ENCODE data around the gene TSC22D1. TPM values are rescaled to one million over a fixed set of nuclear protein-coding genes. Genes with fewer than 3 reads are reported as not detected.

The TSC22D1 gene
- polyA plus RNA-seq, 1 donor (not counting 4 experiments of a cell fraction or from before 2014, with no cell fraction given), result 177 TPM

GRCh38 chr13:44622261-44622660 lies 46.1 kb upstream of the TSC22D1 start:
- Histone ChIP-seq H3K79me2 (ENCODE audit: control insufficient read depth, insufficient read depth, low read length) (no peaks in the 10 kb centered on the region), H3K27me3 (ENCODE audit: control insufficient read depth, extremely low read depth, insufficient read depth, low read length) (no peaks in the 10 kb centered on the region), H4K20me1 (ENCODE audit: control insufficient read depth, extremely low read depth, insufficient read depth, low read length) (no peaks in the 10 kb centered on the region), H3K9ac (ENCODE audit: control insufficient read depth, extremely low read depth, insufficient read depth, low read length) (no peak overlapping the region), H3K9me3 (ENCODE audit: control insufficient read depth, low read depth, low read length) (no peaks in the 10 kb centered on the region), H3K27ac (ENCODE audit: control insufficient read depth, insufficient read depth, low read length) (no peak overlapping the region), H3K4me3 (ENCODE audit: control insufficient read depth in 2 of 3, extremely low read depth in 1 of 3, insufficient read depth in 2 of 3, low read depth in 1 of 3, low read length in 3 of 3) (no peak overlapping the region), H2AFZ (ENCODE audit: control insufficient read depth, low read length) (no peak overlapping the region), H3K36me3 (ENCODE audit: control insufficient read depth in 2 of 2, extremely low read depth in 1 of 2, insufficient read depth in 2 of 2, low read length in 2 of 2) (no peaks in the 10 kb centered on the region), H3K4me2 (ENCODE audit: control insufficient read depth, extremely low read depth, insufficient read depth, low read depth, low read length) (no peak overlapping the region), H3K4me1 (ENCODE audit: control insufficient read depth, extremely low read depth, insufficient read depth, low read length) (no peaks in the 10 kb centered on the region), H3K9me1 (ENCODE audit: control insufficient read depth, extremely low read depth, insufficient read depth, low read length) (no peaks in the 10 kb centered on the region)
- dilution Hi-C loops (cut with MboI; ENCODE audit: extremely low pct_ligation_motif_present, low sequenced_read_pairs), result no loop called here
- FAIRE-seq, result no peak
- TF ChIP-seq EZH2 (IDR thresholded peaks at IDR 0.05; ENCODE audit: low read length) (no peak), CTCF (optimal IDR thresholded peaks at IDR 0.05 in 1 of 3, IDR thresholded peaks at IDR 0.05 in 1 of 3, conservative IDR thresholded peaks at IDR 0.05 in 1 of 3; ENCODE audit: extremely low read depth in 1 of 3, insufficient read depth in 2 of 3, low read length in 3 of 3) (no peak)
- no peak for DNase-seq (ENCODE audit: low read depth, low spot score)

- no peak for TF ChIP-seq EZH2 (IDR thresholded peaks at IDR 0.05; ENCODE audit: low read length)
- TF ChIP-seq CTCF (optimal IDR thresholded peaks at IDR 0.05 in 1 of 3, IDR thresholded peaks at IDR 0.05 in 1 of 3, conservative IDR thresholded peaks at IDR 0.05 in 1 of 3; ENCODE audit: extremely low read depth in 1 of 3, insufficient read depth in 2 of 3, low read length in 3 of 3), result no peak
- DNase-seq (ENCODE audit: low read depth, low spot score) (peak; percentile 4), FAIRE-seq (peak; percentile 56)
- Histone ChIP-seq H3K4me3 (ENCODE audit: control insufficient read depth in 2 of 3, extremely low read depth in 1 of 3, insufficient read depth in 2 of 3, low read depth in 1 of 3, low read length in 3 of 3) (no peak overlapping the region), H3K9me3 (ENCODE audit: control insufficient read depth, low read depth, low read length) (no peaks in the 10 kb centered on the region), H3K9me1 (ENCODE audit: control insufficient read depth, extremely low read depth, insufficient read depth, low read length) (no peaks in the 10 kb centered on the region), H3K4me2 (ENCODE audit: control insufficient read depth, extremely low read depth, insufficient read depth, low read depth, low read length) (no peak overlapping the region), H3K27me3 (ENCODE audit: control insufficient read depth, extremely low read depth, insufficient read depth, low read length) (no peaks in the 10 kb centered on the region), H4K20me1 (ENCODE audit: control insufficient read depth, extremely low read depth, insufficient read depth, low read length) (no peaks in the 10 kb centered on the region), H2AFZ (ENCODE audit: control insufficient read depth, low read length) (no peak overlapping the region), H3K36me3 (ENCODE audit: control insufficient read depth in 2 of 2, extremely low read depth in 1 of 2, insufficient read depth in 2 of 2, low read length in 2 of 2) (no peaks in the 10 kb centered on the region), H3K27ac (ENCODE audit: control insufficient read depth, insufficient read depth, low read length) (no peak overlapping the region), H3K9ac (ENCODE audit: control insufficient read depth, extremely low read depth, insufficient read depth, low read length) (no peak overlapping the region), H3K79me2 (ENCODE audit: control insufficient read depth, insufficient read depth, low read length) (no peaks in the 10 kb centered on the region), H3K4me1 (ENCODE audit: control insufficient read depth, extremely low read depth, insufficient read depth, low read length) (no peaks in the 10 kb centered on the region)
- dilution Hi-C loops (cut with MboI; ENCODE audit: extremely low pct_ligation_motif_present, low sequenced_read_pairs), result no loop called here
These were observed 43.9 kb upstream of the TSC22D1 start for GRCh38 chr13:44620057-44620456.

Measured in keratinocyte (primary cell).